Endothelial cell of umbilical vein (primary cell): ENCODE data around the gene PWP1.

ENCODE experiments used
- EZH2 ChIP-seq: IDR thresholded peaks from 2 replicates; pipeline ENCODE4 v1.6.1; 2012; ENCODE audit warnings: borderline replicate concordance, low read depth, mild to moderate bottlenecking, moderate library complexity, low read length, inconsistent platforms; ENCODE audit not compliant: severe bottlenecking
- FOS ChIP-seq: IDR thresholded peaks from 2 replicates; pipeline ENCODE4 v1.6.1; 2011; ENCODE audit warnings: mild to moderate bottlenecking, low read length, moderate library complexity, borderline replicate concordance; ENCODE audit not compliant: insufficient read depth
- JUN ChIP-seq: IDR thresholded peaks from 2 replicates; pipeline ENCODE4 v1.6.1; 2011; ENCODE audit warnings: borderline replicate concordance, low read depth; ENCODE audit not compliant: insufficient read length, insufficient read depth
- POLR2A ChIP-seq: IDR thresholded peaks from 2 replicates; pipeline ENCODE4 v1.6.1; 2012; ENCODE audit warnings: low read depth, mild to moderate bottlenecking, control low read depth, low read length
- POLR2AphosphoS5 ChIP-seq: IDR thresholded peaks from 2 replicates; pipeline ENCODE4 v1.6.1; 2012; ENCODE audit warnings: low read depth, mild to moderate bottlenecking, control low read depth, low read length, moderate library complexity; ENCODE audit not compliant: insufficient read depth
- TF ChIP-seq, protein P1 (sequence below), 2 donors: IDR thresholded peaks; 1 replicate in 1 of 2; 2 replicates in 1 of 2; pipeline ENCODE4 v1.5.1; 2011; ENCODE audit warnings: low read length in 2 of 2, mild to moderate bottlenecking in 2 of 2, moderate library complexity in 2 of 2, control low read depth in 1 of 2, inconsistent platforms in 1 of 2, low read depth in 1 of 2; ENCODE audit not compliant: insufficient read depth in 1 of 2; ENCODE audit errors: extremely low read depth in 1 of 2
- TF ChIP-seq, protein P2 (sequence below): IDR thresholded peaks from 2 replicates; pipeline ENCODE4 v1.6.1; 2011; ENCODE audit not compliant: insufficient read depth, insufficient read length

DNA sequence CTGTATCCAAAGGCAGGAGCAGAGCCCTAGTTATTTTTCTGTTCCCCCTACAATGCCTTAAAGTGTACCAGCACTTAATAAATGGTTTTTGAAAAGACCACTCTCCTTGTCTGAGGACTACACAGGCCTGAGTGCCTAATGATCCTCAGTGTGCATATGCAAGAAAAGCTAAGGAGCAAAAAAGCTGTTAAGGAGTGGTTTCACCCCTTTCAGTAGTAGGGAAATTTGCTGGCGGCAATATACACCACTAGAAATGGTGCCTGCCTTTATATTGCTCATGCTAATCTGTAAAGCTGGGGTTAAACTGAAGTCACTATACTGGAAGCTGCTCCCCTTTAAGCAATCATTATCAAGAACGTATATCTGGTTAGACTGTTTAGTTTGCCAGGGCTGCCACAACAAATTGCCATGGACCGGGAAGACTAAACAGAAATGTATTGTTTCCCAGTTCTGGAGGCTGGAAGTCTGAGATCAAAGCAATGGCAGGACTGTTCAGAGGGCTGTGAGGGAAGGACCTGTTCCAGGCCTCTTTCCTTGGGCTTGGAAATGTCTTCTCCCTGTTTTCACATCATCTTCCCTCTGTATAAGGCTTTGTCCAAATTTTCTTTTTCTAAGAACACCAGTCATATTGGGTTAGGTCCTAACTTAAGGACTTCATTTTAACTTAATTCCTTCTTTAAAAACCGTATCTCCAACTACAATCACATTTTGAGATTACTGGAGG, 45.2 kb downstream of the PWP1 start:
- TF ChIP-seq FOS (no peak), POLR2A (no peak), EZH2 (no peak), JUN (no peak), POLR2AphosphoS5 (no peak)
- TF ChIP-seq, protein P1, sequence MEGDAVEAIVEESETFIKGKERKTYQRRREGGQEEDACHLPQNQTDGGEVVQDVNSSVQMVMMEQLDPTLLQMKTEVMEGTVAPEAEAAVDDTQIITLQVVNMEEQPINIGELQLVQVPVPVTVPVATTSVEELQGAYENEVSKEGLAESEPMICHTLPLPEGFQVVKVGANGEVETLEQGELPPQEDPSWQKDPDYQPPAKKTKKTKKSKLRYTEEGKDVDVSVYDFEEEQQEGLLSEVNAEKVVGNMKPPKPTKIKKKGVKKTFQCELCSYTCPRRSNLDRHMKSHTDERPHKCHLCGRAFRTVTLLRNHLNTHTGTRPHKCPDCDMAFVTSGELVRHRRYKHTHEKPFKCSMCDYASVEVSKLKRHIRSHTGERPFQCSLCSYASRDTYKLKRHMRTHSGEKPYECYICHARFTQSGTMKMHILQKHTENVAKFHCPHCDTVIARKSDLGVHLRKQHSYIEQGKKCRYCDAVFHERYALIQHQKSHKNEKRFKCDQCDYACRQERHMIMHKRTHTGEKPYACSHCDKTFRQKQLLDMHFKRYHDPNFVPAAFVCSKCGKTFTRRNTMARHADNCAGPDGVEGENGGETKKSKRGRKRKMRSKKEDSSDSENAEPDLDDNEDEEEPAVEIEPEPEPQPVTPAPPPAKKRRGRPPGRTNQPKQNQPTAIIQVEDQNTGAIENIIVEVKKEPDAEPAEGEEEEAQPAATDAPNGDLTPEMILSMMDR (IDR thresholded peaks at IDR 0.05; ENCODE audit: extremely low read depth in 1 of 2, insufficient read depth in 1 of 2, low read depth in 1 of 2, low read length in 2 of 2) = no peak
- TF ChIP-seq, protein P2, sequence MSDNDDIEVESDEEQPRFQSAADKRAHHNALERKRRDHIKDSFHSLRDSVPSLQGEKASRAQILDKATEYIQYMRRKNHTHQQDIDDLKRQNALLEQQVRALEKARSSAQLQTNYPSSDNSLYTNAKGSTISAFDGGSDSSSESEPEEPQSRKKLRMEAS = no peak
